Hepatocyte (in vitro differentiated cells): Measurements from ENCODE around the gene CMTM4. TPM values are rescaled to one million over a fixed set of nuclear protein-coding genes. Genes with fewer than 3 reads are reported as not detected.

Source experiments
- DNase-seq: peaks from one replicate; pipeline ENCODE4 v3.0.0-alpha.2; 2016; ENCODE audit warnings: low spot score
- H2AFZ ChIP-seq: fragments of 200-600 bp; sonication (generic); 2 replicates; pipeline ENCODE4 v1.6.0; 2016; ENCODE audit warnings: antibody characterized with exemption, mild to moderate bottlenecking
- H3K27ac ChIP-seq: fragments of 200-600 bp; sonication (generic); 2 replicates; pipeline ENCODE4 v1.5.1; 2016; ENCODE audit warnings: mild to moderate bottlenecking
- H3K27me3 ChIP-seq: fragments of 200-600 bp; sonication (generic); 2 replicates; pipeline ENCODE4 v1.6.1; 2016
- H3K36me3 ChIP-seq: fragments of 200-600 bp; sonication (generic); replicated peaks from 2 replicates; pipeline ENCODE4 v1.5.1; 2016; ENCODE audit warnings: low read depth; ENCODE audit not compliant: insufficient read depth
- H3K4me1 ChIP-seq: fragments of 200-600 bp; sonication (generic); 2 replicates; pipeline ENCODE4 v1.5.1; 2016; ENCODE audit warnings: mild to moderate bottlenecking, moderate library complexity; ENCODE audit not compliant: insufficient read depth
- H3K4me2 ChIP-seq: fragments of 200-600 bp; sonication (generic); 2 replicates; pipeline ENCODE4 v1.6.0; 2016
- H3K4me3 ChIP-seq: fragments of 200-600 bp; sonication (generic); 2 replicates; pipeline ENCODE4 v1.5.1; 2016; ENCODE audit warnings: mild to moderate bottlenecking
- H3K79me2 ChIP-seq: fragments of 200-600 bp; sonication (generic); 2 replicates; pipeline ENCODE4 v1.6.0; 2017; ENCODE audit warnings: mild to moderate bottlenecking
- H3K9me2 ChIP-seq: fragments of 200-600 bp; sonication (generic); replicated peaks from 2 replicates; pipeline ENCODE4 v1.6.0; 2017; ENCODE audit warnings: mild to moderate bottlenecking; ENCODE audit not compliant: insufficient read depth
- H3K9me3 ChIP-seq: fragments of 200-600 bp; sonication (generic); 2 replicates; pipeline ENCODE4 v1.5.1; 2016; ENCODE audit warnings: low read depth, mild to moderate bottlenecking
- H4K20me1 ChIP-seq: fragments of 200-600 bp; sonication (generic); 2 replicates; pipeline ENCODE4 v1.6.0; 2016; ENCODE audit warnings: mild to moderate bottlenecking; ENCODE audit not compliant: insufficient read depth, poor library complexity, severe bottlenecking
- EZH2 ChIP-seq: fragments of 200-600 bp; sonication (generic); IDR thresholded peaks from 2 replicates; pipeline ENCODE4 v1.6.1; 2016; ENCODE audit warnings: antibody characterized with exemption, mild to moderate bottlenecking, borderline replicate concordance
- EZH2phosphoT487 ChIP-seq: fragments of 200-600 bp; sonication (generic); IDR thresholded peaks from one replicate; pipeline ENCODE4 v1.6.1; 2018; ENCODE audit warnings: antibody characterized with exemption, mild to moderate bottlenecking, low read depth, moderate library complexity; ENCODE audit not compliant: unreplicated experiment, severe bottlenecking
- WGBS: methylation state at CpG from one replicate; pipeline ENCODE4 v1.1.6; 2016; ENCODE audit warnings: low lambda C conversion rate; ENCODE audit errors: missing lambda C conversion rate; 5-methylcytosine and 5-hydroxymethylcytosine counted together
- polyA plus RNA-seq: library from polyadenylated mRNA; unstranded; fragments of >200 nt; fragmentation: Nextera tagmentation; extraction: Ambion mirVana; gene quantifications from 2 replicates; pipeline ENCODE4 v1.2.1, GENCODE V29; 2016
- total RNA-seq: library from RNA; depleted of rRNA; stranded (reverse); fragments of >200 nt; gene quantifications from 2 replicates; pipeline ENCODE4 v1.2.3, GENCODE V29; 2014
- TF ChIP-seq, protein P1 (sequence below): fragments of 200-600 bp; sonication (generic); IDR thresholded peaks from 2 replicates; pipeline ENCODE4 v1.5.1; 2016; ENCODE audit warnings: antibody characterized with exemption, mild to moderate bottlenecking; ENCODE audit not compliant: poor library complexity

Gene CMTM4
- total and polyA plus RNA-seq, 2 experiments from 2014 or later: 19.2 to 77.9 TPM

DNA sequence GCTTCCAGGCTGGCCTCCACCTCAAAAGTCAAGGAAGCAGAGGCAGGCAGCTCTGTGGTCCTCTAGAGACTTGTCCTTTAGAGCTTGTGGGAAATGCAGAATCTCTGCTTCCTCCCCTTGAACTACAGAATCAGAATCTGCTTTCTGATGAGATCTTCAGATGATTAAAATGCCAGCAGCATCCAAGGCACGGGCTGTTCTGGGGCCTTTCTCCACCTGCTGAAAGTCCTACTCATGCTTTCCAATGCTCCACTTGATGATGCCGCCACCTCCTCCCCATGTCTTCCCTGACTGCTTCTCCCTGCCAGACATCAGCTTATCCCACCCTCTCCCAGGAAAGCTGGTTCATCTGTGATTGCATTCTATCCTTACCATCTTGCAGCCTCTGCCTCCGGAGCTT, 58.7 kb downstream of the CMTM4 start:
- Histone ChIP-seq H3K27ac (no peak overlapping the region), H3K4me3 (no peak overlapping the region), H3K4me2 (no peak overlapping the region), H2AFZ (no peak overlapping the region), H3K79me2 (peaks cover 34% of the 10 kb centered on the region), H3K4me1 (no peaks in the 10 kb centered on the region), H3K36me3 (no peaks in the 10 kb centered on the region), H3K27me3 (no peaks in the 10 kb centered on the region), H3K9me3 (no peaks in the 10 kb centered on the region), H4K20me1 (no peaks in the 10 kb centered on the region), H3K9me2 (no peaks in the 10 kb centered on the region)
- TF ChIP-seq EZH2 (no peak), EZH2phosphoT487 (no peak)
- TF ChIP-seq, protein P1, sequence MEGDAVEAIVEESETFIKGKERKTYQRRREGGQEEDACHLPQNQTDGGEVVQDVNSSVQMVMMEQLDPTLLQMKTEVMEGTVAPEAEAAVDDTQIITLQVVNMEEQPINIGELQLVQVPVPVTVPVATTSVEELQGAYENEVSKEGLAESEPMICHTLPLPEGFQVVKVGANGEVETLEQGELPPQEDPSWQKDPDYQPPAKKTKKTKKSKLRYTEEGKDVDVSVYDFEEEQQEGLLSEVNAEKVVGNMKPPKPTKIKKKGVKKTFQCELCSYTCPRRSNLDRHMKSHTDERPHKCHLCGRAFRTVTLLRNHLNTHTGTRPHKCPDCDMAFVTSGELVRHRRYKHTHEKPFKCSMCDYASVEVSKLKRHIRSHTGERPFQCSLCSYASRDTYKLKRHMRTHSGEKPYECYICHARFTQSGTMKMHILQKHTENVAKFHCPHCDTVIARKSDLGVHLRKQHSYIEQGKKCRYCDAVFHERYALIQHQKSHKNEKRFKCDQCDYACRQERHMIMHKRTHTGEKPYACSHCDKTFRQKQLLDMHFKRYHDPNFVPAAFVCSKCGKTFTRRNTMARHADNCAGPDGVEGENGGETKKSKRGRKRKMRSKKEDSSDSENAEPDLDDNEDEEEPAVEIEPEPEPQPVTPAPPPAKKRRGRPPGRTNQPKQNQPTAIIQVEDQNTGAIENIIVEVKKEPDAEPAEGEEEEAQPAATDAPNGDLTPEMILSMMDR: no peak
- DNase-seq: no peak
- 91% methylated on average over 3 of the region's 3 CpGs for WGBS

GRCh38 chr16:66636199-66636598, 60.3 kb downstream of the CMTM4 start:
- H3K27ac ChIP-seq: no peak overlapping the region
- WGBS: 87% methylated on average over 5 of the region's 5 CpGs
- H3K9me2 ChIP-seq: no peaks in the 10 kb centered on the region

GRCh38 chr16:66635406-66635805, 61.1 kb downstream of the CMTM4 start:
- Histone ChIP-seq H2AFZ (no peak overlapping the region), H3K4me3 (no peak overlapping the region), H3K27ac (no peak overlapping the region), H3K4me2 (no peak overlapping the region), H3K9me2 (no peaks in the 10 kb centered on the region), H3K79me2 (peaks cover 12% of the 10 kb centered on the region), H4K20me1 (no peaks in the 10 kb centered on the region), H3K27me3 (no peaks in the 10 kb centered on the region), H3K36me3 (no peaks in the 10 kb centered on the region), H3K4me1 (no peaks in the 10 kb centered on the region), H3K9me3 (no peaks in the 10 kb centered on the region)
- no peak for DNase-seq
- TF ChIP-seq, protein P1: no peak
- TF ChIP-seq EZH2 (no peak), EZH2phosphoT487 (no peak)
- 86% methylated on average over 6 of the region's 6 CpGs for WGBS

More at GRCh38 chr16:66636199-66636598, 60.3 kb downstream of the CMTM4 start:
- Histone ChIP-seq H3K4me1 (no peaks in the 10 kb centered on the region), H2AFZ (no peak overlapping the region), H3K4me2 (no peak overlapping the region), H4K20me1 (no peaks in the 10 kb centered on the region), H3K27me3 (no peaks in the 10 kb centered on the region), H3K4me3 (no peak overlapping the region), H3K36me3 (no peaks in the 10 kb centered on the region), H3K9me3 (no peaks in the 10 kb centered on the region), H3K79me2 (peaks cover 18% of the 10 kb centered on the region)
- no peak for DNase-seq
- TF ChIP-seq, protein P1: no peak
- TF ChIP-seq EZH2: no peak
- no peak for TF ChIP-seq EZH2phosphoT487
